Ectodermal cell (in vitro differentiated cells): Measurements from ENCODE around the gene RTP3.

ENCODE experiments used
- H3K27ac ChIP-seq: 2 replicates; pipeline ENCODE4 v1.7.0; 2013; ENCODE audit warnings: mild to moderate bottlenecking, low read depth, low read length; ENCODE audit not compliant: insufficient read depth, poor library complexity, severe bottlenecking
- H3K27me3 ChIP-seq: 2 replicates; pipeline ENCODE4 v1.7.0; 2013; ENCODE audit warnings: mild to moderate bottlenecking, low read length; ENCODE audit not compliant: insufficient read depth, control insufficient read depth, poor library complexity, severe bottlenecking
- H3K36me3 ChIP-seq: one replicate; pipeline ENCODE4 v1.7.0; 2013; ENCODE audit warnings: low read length; ENCODE audit not compliant: control insufficient read depth, insufficient read depth
- H3K4me1 ChIP-seq: one replicate; pipeline ENCODE4 v1.7.0; 2013; ENCODE audit warnings: low read length; ENCODE audit not compliant: control insufficient read depth, insufficient read depth
- H3K4me3 ChIP-seq: 2 replicates; pipeline ENCODE4 v1.7.0; 2013; ENCODE audit warnings: low read depth, low read length, control low read depth; ENCODE audit not compliant: insufficient read depth
- H3K9me3 ChIP-seq: 2 replicates; pipeline ENCODE4 v1.7.0; 2013; ENCODE audit warnings: mild to moderate bottlenecking, low read length, moderate library complexity; ENCODE audit not compliant: control insufficient read depth
- WGBS, 2 experiments: methylation state at CpG; one replicate each; pipeline ENCODE4 v1.1.7; 2013; ENCODE audit warnings: missing lambda C conversion rate in 2 of 2; 5-methylcytosine and 5-hydroxymethylcytosine counted together

Gene RTP3

DNA sequence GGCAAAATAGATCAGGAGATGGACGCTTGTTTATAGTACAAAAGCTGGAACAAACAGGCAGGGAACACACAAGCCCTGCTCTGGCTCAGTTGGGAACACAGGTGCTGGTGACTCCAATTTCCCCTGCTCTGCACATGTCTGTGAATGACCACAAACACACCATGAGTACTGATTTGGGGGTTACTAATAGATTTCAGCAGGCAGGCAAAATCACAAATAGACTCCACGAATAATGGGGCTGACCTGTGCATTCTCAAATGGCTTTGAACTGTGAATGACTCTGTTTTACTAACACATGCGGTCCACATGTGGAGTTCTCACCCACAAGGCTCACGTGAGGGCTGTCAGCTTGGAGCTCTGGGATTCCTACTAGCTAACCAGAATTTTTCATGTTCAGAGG lies 3.9 kb downstream of the RTP3 start:
- Histone ChIP-seq H3K27me3 (no peaks in the 10 kb centered on the region), H3K4me3 (no peak overlapping the region), H3K9me3 (no peaks in the 10 kb centered on the region), H3K36me3 (no peaks in the 10 kb centered on the region), H3K4me1 (no peaks in the 10 kb centered on the region), H3K27ac (no peak overlapping the region)
- WGBS, 2 experiments, result 90 to 95% methylated on average over 4 of the region's 4 CpGs

DNA sequence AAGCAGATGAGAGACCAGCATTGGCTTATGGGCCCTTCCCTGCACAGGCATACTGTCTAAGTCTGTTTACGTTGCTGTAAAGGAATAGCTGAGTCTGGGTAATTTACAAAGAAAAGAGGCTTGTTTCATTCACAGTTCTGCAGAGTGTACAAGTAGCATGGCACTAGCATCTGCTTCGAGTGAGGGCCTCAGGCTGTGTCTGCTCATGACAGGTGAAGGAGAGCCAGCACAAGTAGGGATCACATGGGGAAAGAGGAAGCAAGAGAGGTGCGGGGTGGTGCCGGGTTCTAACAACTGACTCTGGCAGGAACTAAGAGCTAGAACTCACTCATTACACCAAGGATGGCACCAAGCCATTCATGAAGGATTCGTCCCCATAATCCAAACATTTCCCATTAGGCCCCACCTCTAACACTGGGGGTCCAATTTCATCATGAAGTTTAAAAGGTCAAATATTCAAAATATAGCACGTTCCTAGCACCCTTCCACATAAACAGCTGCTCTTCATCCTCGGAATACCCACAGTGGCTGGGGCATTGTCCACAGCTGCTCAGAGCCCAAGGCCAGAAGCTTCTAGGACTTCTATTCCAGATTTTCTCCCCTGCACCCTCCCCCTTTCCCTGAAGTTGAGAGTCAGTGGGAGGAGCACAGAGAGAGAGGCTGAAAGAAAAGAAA lies 5.6 kb downstream of the RTP3 start:
- H3K36me3 ChIP-seq, result no peaks in the 10 kb centered on the region
- H3K4me3 ChIP-seq, result no peak overlapping the region
- H3K9me3 ChIP-seq, result no peaks in the 10 kb centered on the region
- no peak overlapping the region for H3K27ac ChIP-seq
- no peaks in the 10 kb centered on the region for H3K4me1 ChIP-seq
- H3K27me3 ChIP-seq, result no peaks in the 10 kb centered on the region
- WGBS, 2 experiments, result 90% methylated on average over 7 of the region's 7 CpGs

DNA sequence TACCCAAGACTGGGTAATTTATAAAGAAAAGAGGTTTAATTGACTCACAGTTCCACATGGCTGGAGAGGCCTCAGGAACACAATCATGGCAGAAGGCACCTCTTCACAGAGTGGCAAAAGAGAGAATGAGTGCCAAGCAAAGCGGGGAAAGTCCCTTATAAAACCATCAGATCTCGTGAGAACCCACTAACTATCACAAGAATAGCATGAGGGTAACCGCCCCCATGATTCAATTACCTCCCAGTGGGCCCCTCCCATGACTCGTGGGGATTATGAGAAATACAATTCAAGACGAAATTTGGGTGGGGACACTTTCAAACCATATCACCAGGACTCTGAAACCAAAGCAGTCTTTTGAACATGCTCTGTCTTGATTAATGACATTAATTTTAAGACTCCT lies 7.0 kb downstream of the RTP3 start:
- Histone ChIP-seq H3K27ac (no peak overlapping the region), H3K36me3 (no peaks in the 10 kb centered on the region), H3K4me3 (no peak overlapping the region), H3K9me3 (no peaks in the 10 kb centered on the region), H3K27me3 (no peaks in the 10 kb centered on the region), H3K4me1 (no peaks in the 10 kb centered on the region)
- WGBS, 2 experiments, result 83 to 89% methylated on average over 5 of the region's 5 CpGs

DNA sequence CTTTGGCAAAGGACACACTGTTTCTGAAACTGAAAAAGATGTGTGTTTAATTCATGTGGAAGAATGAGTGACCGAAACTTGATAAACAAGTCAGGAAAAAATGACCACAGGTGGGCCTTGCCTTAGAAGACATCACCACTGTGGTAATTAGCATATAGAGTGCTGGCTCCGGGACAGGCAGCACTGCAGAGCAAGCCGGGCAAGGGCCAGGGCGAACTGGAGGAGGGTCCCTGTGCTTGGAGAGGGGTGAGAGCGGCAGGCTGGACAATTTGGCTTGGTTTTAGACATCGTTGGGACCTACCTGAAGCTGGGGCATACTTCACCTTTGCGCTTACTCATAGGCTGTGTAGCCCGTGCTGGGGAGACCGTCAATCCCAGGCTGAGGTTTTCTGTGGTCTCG lies 8.2 kb downstream of the RTP3 start:
- Histone ChIP-seq H3K9me3 (no peaks in the 10 kb centered on the region), H3K4me1 (no peaks in the 10 kb centered on the region), H3K27me3 (no peaks in the 10 kb centered on the region), H3K27ac (no peak overlapping the region), H3K4me3 (no peak overlapping the region), H3K36me3 (no peaks in the 10 kb centered on the region)
- WGBS, 2 experiments, result 79% methylated on average over 10 of the region's 10 CpGs

GRCh38 chr3:46506526-46506925 lies 8.8 kb downstream of the RTP3 start:
- 86 to 94% methylated on average over 3 of the region's 3 CpGs for WGBS, 2 experiments
- H3K4me1 ChIP-seq, result no peaks in the 10 kb centered on the region
- H3K27ac ChIP-seq, result no peak overlapping the region
- no peaks in the 10 kb centered on the region for H3K27me3 ChIP-seq
- no peak overlapping the region for H3K4me3 ChIP-seq
- no peaks in the 10 kb centered on the region for H3K36me3 ChIP-seq
- no peaks in the 10 kb centered on the region for H3K9me3 ChIP-seq

DNA sequence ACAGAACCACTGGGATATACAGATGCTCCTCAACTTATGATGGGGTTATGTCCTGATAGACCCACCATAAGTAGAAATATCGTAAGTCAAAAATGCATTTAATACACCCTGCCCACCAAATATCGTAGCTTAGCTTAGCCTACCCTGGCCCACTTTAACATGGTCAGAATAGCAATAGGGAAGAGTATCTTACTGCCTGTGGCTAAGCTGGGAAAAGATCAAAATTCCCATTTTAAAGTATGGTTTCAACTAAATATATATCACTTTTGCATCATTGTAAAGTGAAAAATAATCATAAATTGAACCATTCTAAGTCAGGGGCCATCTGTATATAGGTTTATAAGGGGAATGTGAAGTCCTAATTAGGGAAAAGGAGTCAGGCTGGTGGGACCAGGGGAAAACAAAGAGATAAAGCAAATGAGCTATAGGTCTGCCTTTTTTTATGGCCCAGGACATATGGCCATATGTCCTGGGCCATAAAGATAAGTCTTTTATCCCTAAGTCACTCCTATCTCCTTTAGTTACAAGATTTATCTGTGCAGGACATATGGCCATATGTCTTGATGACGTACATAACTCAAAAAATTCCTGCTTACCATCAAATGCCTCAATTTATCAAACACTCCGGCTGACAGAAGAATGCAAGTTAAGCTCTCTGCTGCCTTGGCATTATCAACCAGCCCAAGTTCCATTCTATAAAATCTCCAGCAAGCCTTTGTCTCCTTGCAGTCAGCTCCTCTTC lies 11.2 kb downstream of the RTP3 start:
- H3K4me1 ChIP-seq, result no peaks in the 10 kb centered on the region
- H3K27ac ChIP-seq, result no peak overlapping the region
- no peaks in the 10 kb centered on the region for H3K36me3 ChIP-seq
- H3K4me3 ChIP-seq, result no peak overlapping the region
- no peaks in the 10 kb centered on the region for H3K27me3 ChIP-seq
- H3K9me3 ChIP-seq, result no peaks in the 10 kb centered on the region
- 89 to 94% methylated on average over 4 of the region's 4 CpGs for WGBS, 2 experiments

GRCh38 chr3:46509661-46510187 lies 11.9 kb downstream of the RTP3 start:
- 87 to 90% methylated on average over 4 of the region's 4 CpGs for WGBS, 2 experiments
- Histone ChIP-seq H3K27ac (no peak overlapping the region), H3K27me3 (no peaks in the 10 kb centered on the region), H3K9me3 (no peaks in the 10 kb centered on the region), H3K36me3 (no peaks in the 10 kb centered on the region), H3K4me3 (no peak overlapping the region), H3K4me1 (no peaks in the 10 kb centered on the region)

GRCh38 chr3:46512191-46512749 lies 14.5 kb downstream of the RTP3 start:
- no peaks in the 10 kb centered on the region for H3K36me3 ChIP-seq
- no peak overlapping the region for H3K4me3 ChIP-seq
- H3K4me1 ChIP-seq, result no peaks in the 10 kb centered on the region
- no peak overlapping the region for H3K27ac ChIP-seq
- no peaks in the 10 kb centered on the region for H3K9me3 ChIP-seq
- 89 to 93% methylated on average over 2 of the region's 2 CpGs for WGBS, 2 experiments
- no peaks in the 10 kb centered on the region for H3K27me3 ChIP-seq

DNA sequence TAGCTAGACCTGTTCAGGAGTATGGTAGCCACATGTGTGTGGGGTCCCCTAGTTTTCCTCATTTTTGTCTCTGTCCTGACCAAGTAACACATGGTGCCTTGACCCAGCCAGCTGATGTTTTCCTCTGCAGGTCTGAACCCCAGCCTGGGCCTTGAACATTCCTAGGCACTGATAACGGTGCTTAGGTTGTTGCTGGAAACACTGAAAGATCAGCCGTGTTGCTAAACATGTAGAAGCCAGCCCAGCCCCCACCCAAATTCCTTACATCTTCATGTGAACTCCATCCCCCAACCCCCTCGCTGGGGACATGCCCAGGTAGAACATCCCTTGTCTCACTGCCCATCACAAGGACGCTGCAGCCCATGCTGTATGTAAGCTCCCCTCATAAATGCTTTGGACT lies 18.7 kb downstream of the RTP3 start:
- Histone ChIP-seq H3K9me3 (no peaks in the 10 kb centered on the region), H3K4me1 (no peaks in the 10 kb centered on the region), H3K36me3 (no peaks in the 10 kb centered on the region), H3K27me3 (no peaks in the 10 kb centered on the region), H3K4me3 (no peak overlapping the region), H3K27ac (no peak overlapping the region)
- WGBS, 2 experiments, result 92 to 94% methylated on average over 4 of the region's 4 CpGs

GRCh38 chr3:46517016-46517783 lies 19.4 kb downstream of the RTP3 start:
- WGBS, 2 experiments, result 94 to 95% methylated on average over 5 to 7 of the region's 7 CpGs

More at GRCh38 chr3:46517016-46517783, 19.4 kb downstream of the RTP3 start:
- H3K27me3 ChIP-seq, result no peaks in the 10 kb centered on the region
- H3K9me3 ChIP-seq, result no peaks in the 10 kb centered on the region
- no peaks in the 10 kb centered on the region for H3K36me3 ChIP-seq
- no peak overlapping the region for H3K27ac ChIP-seq
- no peaks in the 10 kb centered on the region for H3K4me1 ChIP-seq
- no peak overlapping the region for H3K4me3 ChIP-seq
